GM23338 (cell line): ENCODE data around the gene CDC42BPG. TPM values are rescaled to one million over a fixed set of nuclear protein-coding genes. Genes with fewer than 3 reads are reported as not detected.

Source experiments
- ATAC-seq: fragments of 200-7000 bp; cut with Tn5 transposase; 3 replicates; pipeline ENCODE4 v1.9.1; 2020
- DNase-seq: peaks from one replicate; pipeline ENCODE4 v3.0.0-alpha.2; 2015; ENCODE audit warnings: low spot score
- H2AFZ ChIP-seq: fragments of 200-600 bp; sonication (generic); 2 replicates; pipeline ENCODE4 v1.8.0; 2016; ENCODE audit warnings: antibody characterized with exemption, mild to moderate bottlenecking, moderate library complexity
- H3F3A ChIP-seq: fragments of 200-600 bp; sonication (generic); replicated peaks from 2 replicates; pipeline ENCODE4 v1.8.0; 2017; ENCODE audit warnings: antibody characterized with exemption, mixed run types, low read depth
- H3K27ac ChIP-seq: fragments of 200-600 bp; sonication (generic); 2 replicates; pipeline ENCODE4 v1.6.1; 2016; ENCODE audit warnings: low read depth
- H3K27me3 ChIP-seq: fragments of 200-600 bp; sonication (generic); 2 replicates; pipeline ENCODE4 v1.8.0; 2016; ENCODE audit warnings: mild to moderate bottlenecking, mixed run types, moderate library complexity; ENCODE audit not compliant: insufficient read depth
- H3K36me3 ChIP-seq: fragments of 200-600 bp; sonication (generic); 2 replicates; pipeline ENCODE4 v1.8.0; 2016; ENCODE audit warnings: mild to moderate bottlenecking; ENCODE audit not compliant: insufficient read depth
- H3K4me1 ChIP-seq: fragments of 200-600 bp; sonication (generic); 2 replicates; pipeline ENCODE4 v1.8.0; 2016; ENCODE audit warnings: mild to moderate bottlenecking, moderate library complexity; ENCODE audit not compliant: insufficient read depth
- H3K4me2 ChIP-seq: fragments of 200-600 bp; sonication (generic); 2 replicates; pipeline ENCODE4 v1.7.1; 2017; ENCODE audit warnings: mixed run types
- H3K4me3 ChIP-seq: fragments of 200-600 bp; sonication (generic); 2 replicates; pipeline ENCODE4 v1.6.1; 2016; ENCODE audit warnings: mixed run types
- H3K79me2 ChIP-seq: fragments of 200-600 bp; sonication (generic); replicated peaks from 2 replicates; pipeline ENCODE4 v1.8.0; 2017; ENCODE audit warnings: mild to moderate bottlenecking; ENCODE audit not compliant: insufficient read depth
- H3K9me2 ChIP-seq: fragments of 200-600 bp; sonication (generic); 2 replicates; pipeline ENCODE4 v1.8.0; 2017; ENCODE audit not compliant: insufficient read depth
- H4K20me1 ChIP-seq: fragments of 200-600 bp; sonication (generic); replicated peaks from 2 replicates; pipeline ENCODE4 v1.8.0; 2017; ENCODE audit warnings: mild to moderate bottlenecking; ENCODE audit not compliant: insufficient read depth
- H3K27ac Mint-ChIP-seq: 2 replicates; pipeline ENCODE4 v1.8.0; 2020; ENCODE audit warnings: inconsistent platforms, mild to moderate bottlenecking, moderate library complexity, mixed read lengths
- H3K27me3 Mint-ChIP-seq: 3 replicates; pipeline ENCODE4 v1.8.0; 2022; ENCODE audit warnings: low read depth, mild to moderate bottlenecking, moderate library complexity, mixed read lengths, inconsistent platforms; ENCODE audit not compliant: insufficient read depth, poor library complexity
- H3K36me3 Mint-ChIP-seq: 3 replicates; pipeline ENCODE4 v1.8.0; 2021; ENCODE audit warnings: low read depth, mild to moderate bottlenecking, inconsistent platforms, moderate library complexity, mixed read lengths
- H3K4me1 Mint-ChIP-seq: 3 replicates; pipeline ENCODE4 v1.8.0; 2020; ENCODE audit warnings: mild to moderate bottlenecking, inconsistent platforms, mixed read lengths
- H3K4me3 Mint-ChIP-seq: 3 replicates; pipeline ENCODE4 v1.8.0; 2021; ENCODE audit warnings: moderate library complexity, mild to moderate bottlenecking, inconsistent platforms, mixed read lengths
- H3K9me3 Mint-ChIP-seq: 3 replicates; pipeline ENCODE4 v1.8.0; 2020; ENCODE audit warnings: moderate library complexity, mild to moderate bottlenecking, inconsistent platforms, mixed read lengths
- CREB1 ChIP-seq: fragments of 250-450 bp; sonication (Bioruptor Pico); IDR thresholded peaks from 2 replicates; pipeline ENCODE4 v1.5.0; 2020; ENCODE audit warnings: low read depth, mild to moderate bottlenecking, moderate library complexity
- JUNB ChIP-seq: IDR thresholded peaks from one replicate; pipeline ENCODE4 v1.6.1; 2016; ENCODE audit warnings: antibody characterized with exemption; ENCODE audit not compliant: unreplicated experiment
- NANOG ChIP-seq: IDR thresholded peaks from 2 replicates; pipeline ENCODE4 v1.6.1; 2016; ENCODE audit warnings: antibody characterized with exemption, borderline replicate concordance
- POLR2AphosphoS5 ChIP-seq: IDR thresholded peaks from 2 replicates; pipeline ENCODE4 v1.6.1; 2016; ENCODE audit warnings: antibody characterized with exemption, low read depth
- ZNF331 ChIP-seq: fragments of 250-450 bp; sonication (Bioruptor Pico); IDR thresholded peaks from 2 replicates; pipeline ENCODE4 v1.5.0; 2020; ENCODE audit warnings: low read depth, mild to moderate bottlenecking, moderate library complexity
- polyA plus RNA-seq: library from polyadenylated mRNA; unstranded; fragments of >200 nt; fragmentation: Nextera tagmentation; extraction: Ambion mirVana; gene quantifications from 2 replicates; pipeline ENCODE4 v1.2.1, GENCODE V29; 2016
- total RNA-seq: library from RNA; depleted of rRNA; stranded (reverse); fragments of >200 nt; shearing (Covaris generic); gene quantifications from 2 replicates; pipeline ENCODE4 v1.2.3, GENCODE V29; 2014
- TF ChIP-seq, protein P1 (sequence below): fragments of 250-450 bp; sonication (Bioruptor Pico); IDR thresholded peaks from 2 replicates; pipeline ENCODE4 v1.5.0; 2020; ENCODE audit warnings: mild to moderate bottlenecking, moderate library complexity

The CDC42BPG gene
- total and polyA plus RNA-seq, 2 experiments from 2014 or later = 2.3 to 11.6 TPM

DNA sequence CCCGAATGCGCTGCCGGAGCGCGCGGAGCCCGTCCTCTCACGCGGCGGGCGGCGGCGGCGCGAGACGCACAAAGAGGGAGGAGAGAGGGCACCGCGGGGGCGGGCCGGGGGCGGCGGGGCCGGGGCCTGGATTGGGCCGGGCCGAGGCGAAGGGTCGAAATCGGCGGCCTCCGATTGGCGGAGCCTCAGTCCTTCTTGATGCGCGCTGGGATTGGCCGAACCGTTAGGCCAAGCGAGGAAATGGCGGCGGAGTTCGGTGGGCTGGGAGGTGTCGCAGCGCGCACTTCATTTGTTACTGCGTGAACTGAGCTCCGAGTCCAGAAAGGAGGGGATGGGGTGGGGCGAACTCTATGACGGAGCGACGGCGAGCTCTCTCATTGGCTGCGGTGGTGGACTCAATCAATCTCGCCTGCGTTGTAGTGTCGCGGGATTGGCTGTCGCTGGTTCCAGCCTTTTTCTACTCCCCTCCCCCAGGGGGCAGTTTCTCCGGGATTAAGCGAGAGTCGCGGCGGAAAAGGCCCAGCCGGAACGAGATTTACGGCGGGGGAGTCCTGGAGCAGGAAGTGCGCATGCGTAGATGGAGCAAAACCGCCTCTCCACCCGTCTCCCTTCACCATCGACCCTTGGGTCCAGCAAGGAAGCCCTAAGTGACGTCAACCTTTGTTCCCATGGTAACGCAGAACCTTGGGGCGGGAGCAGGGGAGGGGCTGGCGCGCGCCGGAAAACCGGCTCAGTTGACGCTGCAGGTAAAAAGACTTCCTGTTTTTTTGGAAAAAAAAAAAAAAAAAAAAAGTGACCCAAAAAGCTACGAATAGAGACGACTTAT is 65.8 kb downstream of the CDC42BPG start, which contains the start of gene SF1 (continued):
- TF ChIP-seq JUNB = no peak
- TF ChIP-seq, protein P1, sequence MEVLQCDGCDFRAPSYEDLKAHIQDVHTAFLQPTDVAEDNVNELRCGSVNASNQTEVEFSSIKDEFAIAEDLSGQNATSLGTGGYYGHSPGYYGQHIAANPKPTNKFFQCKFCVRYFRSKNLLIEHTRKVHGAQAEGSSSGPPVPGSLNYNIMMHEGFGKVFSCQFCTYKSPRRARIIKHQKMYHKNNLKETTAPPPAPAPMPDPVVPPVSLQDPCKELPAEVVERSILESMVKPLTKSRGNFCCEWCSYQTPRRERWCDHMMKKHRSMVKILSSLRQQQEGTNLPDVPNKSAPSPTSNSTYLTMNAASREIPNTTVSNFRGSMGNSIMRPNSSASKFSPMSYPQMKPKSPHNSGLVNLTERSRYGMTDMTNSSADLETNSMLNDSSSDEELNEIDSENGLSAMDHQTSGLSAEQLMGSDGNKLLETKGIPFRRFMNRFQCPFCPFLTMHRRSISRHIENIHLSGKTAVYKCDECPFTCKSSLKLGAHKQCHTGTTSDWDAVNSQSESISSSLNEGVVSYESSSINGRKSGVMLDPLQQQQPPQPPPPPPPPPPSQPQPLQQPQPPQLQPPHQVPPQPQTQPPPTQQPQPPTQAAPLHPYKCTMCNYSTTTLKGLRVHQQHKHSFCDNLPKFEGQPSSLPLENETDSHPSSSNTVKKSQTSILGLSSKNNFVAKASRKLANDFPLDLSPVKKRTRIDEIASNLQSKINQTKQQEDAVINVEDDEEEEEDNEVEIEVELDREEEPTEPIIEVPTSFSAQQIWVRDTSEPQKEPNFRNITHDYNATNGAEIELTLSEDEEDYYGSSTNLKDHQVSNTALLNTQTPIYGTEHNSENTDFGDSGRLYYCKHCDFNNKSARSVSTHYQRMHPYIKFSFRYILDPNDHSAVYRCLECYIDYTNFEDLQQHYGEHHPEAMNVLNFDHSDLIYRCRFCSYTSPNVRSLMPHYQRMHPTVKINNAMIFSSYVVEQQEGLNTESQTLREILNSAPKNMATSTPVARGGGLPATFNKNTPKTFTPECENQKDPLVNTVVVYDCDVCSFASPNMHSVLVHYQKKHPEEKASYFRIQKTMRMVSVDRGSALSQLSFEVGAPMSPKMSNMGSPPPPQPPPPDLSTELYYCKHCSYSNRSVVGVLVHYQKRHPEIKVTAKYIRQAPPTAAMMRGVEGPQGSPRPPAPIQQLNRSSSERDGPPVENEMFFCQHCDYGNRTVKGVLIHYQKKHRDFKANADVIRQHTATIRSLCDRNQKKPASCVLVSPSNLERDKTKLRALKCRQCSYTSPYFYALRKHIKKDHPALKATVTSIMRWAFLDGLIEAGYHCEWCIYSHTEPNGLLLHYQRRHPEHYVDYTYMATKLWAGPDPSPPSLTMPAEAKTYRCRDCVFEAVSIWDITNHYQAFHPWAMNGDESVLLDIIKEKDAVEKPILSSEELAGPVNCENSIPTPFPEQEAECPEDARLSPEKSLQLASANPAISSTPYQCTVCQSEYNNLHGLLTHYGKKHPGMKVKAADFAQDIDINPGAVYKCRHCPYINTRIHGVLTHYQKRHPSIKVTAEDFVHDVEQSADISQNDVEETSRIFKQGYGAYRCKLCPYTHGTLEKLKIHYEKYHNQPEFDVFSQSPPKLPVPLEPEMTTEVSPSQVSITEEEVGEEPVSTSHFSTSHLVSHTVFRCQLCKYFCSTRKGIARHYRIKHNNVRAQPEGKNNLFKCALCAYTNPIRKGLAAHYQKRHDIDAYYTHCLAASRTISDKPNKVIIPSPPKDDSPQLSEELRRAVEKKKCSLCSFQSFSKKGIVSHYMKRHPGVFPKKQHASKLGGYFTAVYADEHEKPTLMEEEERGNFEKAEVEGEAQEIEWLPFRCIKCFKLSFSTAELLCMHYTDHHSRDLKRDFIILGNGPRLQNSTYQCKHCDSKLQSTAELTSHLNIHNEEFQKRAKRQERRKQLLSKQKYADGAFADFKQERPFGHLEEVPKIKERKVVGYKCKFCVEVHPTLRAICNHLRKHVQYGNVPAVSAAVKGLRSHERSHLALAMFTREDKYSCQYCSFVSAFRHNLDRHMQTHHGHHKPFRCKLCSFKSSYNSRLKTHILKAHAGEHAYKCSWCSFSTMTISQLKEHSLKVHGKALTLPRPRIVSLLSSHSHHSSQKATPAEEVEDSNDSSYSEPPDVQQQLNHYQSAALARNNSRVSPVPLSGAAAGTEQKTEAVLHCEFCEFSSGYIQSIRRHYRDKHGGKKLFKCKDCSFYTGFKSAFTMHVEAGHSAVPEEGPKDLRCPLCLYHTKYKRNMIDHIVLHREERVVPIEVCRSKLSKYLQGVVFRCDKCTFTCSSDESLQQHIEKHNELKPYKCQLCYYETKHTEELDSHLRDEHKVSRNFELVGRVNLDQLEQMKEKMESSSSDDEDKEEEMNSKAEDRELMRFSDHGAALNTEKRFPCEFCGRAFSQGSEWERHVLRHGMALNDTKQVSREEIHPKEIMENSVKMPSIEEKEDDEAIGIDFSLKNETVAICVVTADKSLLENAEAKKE (CRISPR knock-in tag) = no peak
- TF ChIP-seq CREB1 (CRISPR knock-in tag) = peak; percentile 75

DNA sequence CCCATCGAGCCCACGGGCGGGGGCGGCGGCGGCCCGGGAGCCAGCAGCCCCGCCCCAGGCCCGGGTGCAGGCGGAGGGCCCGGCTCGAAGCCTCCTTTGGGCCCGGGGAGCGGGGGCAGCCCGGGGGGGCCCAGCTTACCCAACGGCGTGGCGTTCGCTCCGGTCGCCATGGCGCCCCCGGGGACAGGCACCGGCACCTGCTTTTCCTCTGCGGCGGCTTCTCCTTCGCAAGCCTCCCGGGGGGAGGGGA is 66.3 kb downstream of the CDC42BPG start:
- H3K4me3 ChIP-seq = peak overlapping the region; percentile 84
- peaks cover 41% of the 10 kb centered on the region for H4K20me1 ChIP-seq
- peaks cover 41% of the 10 kb centered on the region for H3K36me3 ChIP-seq
- ATAC-seq (no peak), DNase-seq (no peak)
- no peak overlapping the region for H2AFZ ChIP-seq
- H3K27ac ChIP-seq = peak overlapping the region; percentile 98
- Mint-ChIP-seq H3K4me1 (peaks cover 39% of the 10 kb centered on the region), H3K4me3 (peak overlapping the region; percentile 89; the same call in 2 of the 3 replicates), H3K9me3 (no peaks in the 10 kb centered on the region; the same call in 2 of the 3 replicates), H3K36me3 (peaks cover 44% of the 10 kb centered on the region), H3K27me3 (peaks cover 19% of the 10 kb centered on the region), H3K27ac (no peak overlapping the region)
- no peak for TF ChIP-seq NANOG
- TF ChIP-seq JUNB = no peak
- no peak for TF ChIP-seq POLR2AphosphoS5
- no peak for TF ChIP-seq ZNF331
- peak overlapping the region; percentile 74; the same call in 1 of the 2 replicates for H3K4me2 ChIP-seq
- peaks cover 52% of the 10 kb centered on the region for H3K79me2 ChIP-seq
- peaks cover 44% of the 10 kb centered on the region for H3F3A ChIP-seq
- no peaks in the 10 kb centered on the region for H3K27me3 ChIP-seq
- H3K4me1 ChIP-seq = peaks cover 12% of the 10 kb centered on the region
- H3K9me2 ChIP-seq = no peaks in the 10 kb centered on the region
